GM18502 (cell line): ENCODE results near the gene NACC2.
"Not testable (repeated sequence)": the region's sequence is repeated elsewhere in the genome, so short reads cannot be mapped to it uniquely, and the experiment has no call there.

Source experiments
- ATAC-seq: cut with Tn5 transposase; IDR thresholded peaks from one replicate; pipeline ENCODE4 v1.9.1; 2021; ENCODE audit warnings: mild to moderate bottlenecking; ENCODE audit not compliant: unreplicated experiment, poor library complexity

NACC2 gene

GRCh38 chr9:135970128-135970815 lies 124.8 kb downstream of the NACC2 start:
- ATAC-seq, result no peak

GRCh38 chr9:135969064-135969683 lies 125.9 kb downstream of the NACC2 start:
- ATAC-seq, result no peak

GRCh38 chr9:135968601-135969000 lies 126.5 kb downstream of the NACC2 start:
- no peak for ATAC-seq

GRCh38 chr9:135968083-135968476 lies 127.0 kb downstream of the NACC2 start:
- no peak for ATAC-seq

GRCh38 chr9:135966916-135967260 lies 128.2 kb downstream of the NACC2 start:
- not testable (repeated sequence) for ATAC-seq

GRCh38 chr9:135965124-135965756 lies 129.8 kb downstream of the NACC2 start:
- ATAC-seq, result no peak

- ATAC-seq, result no peak
Measured at GRCh38 chr9:135963938-135964337, 131.2 kb downstream of the NACC2 start.

- no peak for ATAC-seq
Measured at GRCh38 chr9:135963338-135963737, 131.8 kb downstream of the NACC2 start.

GRCh38 chr9:135962696-135963307 lies 132.3 kb downstream of the NACC2 start:
- ATAC-seq, result no peak

- ATAC-seq, result no peak
Measured at GRCh38 chr9:135961811-135962695, 133.0 kb downstream of the NACC2 start.

GRCh38 chr9:135961277-135961715 lies 133.8 kb downstream of the NACC2 start, which contains the start of gene UBAC1:
UBAC1 (minus strand) TSS chr9:135961373; CDS start chr9:135961162, 211 bp downstream.
- peak; percentile 90 for ATAC-seq

GRCh38 chr9:135960411-135961276 lies 134.4 kb downstream of the NACC2 start:
- ATAC-seq, result peak; percentile 25

GRCh38 chr9:135959814-135960213 lies 135.3 kb downstream of the NACC2 start:
- no peak for ATAC-seq

GRCh38 chr9:135958485-135958884 lies 136.6 kb downstream of the NACC2 start:
- ATAC-seq, result no peak

GRCh38 chr9:135957431-135957830 lies 137.7 kb downstream of the NACC2 start:
- ATAC-seq, result no peak

- no peak for ATAC-seq
Measured at GRCh38 chr9:135956802-135957174, 138.3 kb downstream of the NACC2 start.
